ENCODE data around the gene OSBPL2.

The OSBPL2 gene

DNA sequence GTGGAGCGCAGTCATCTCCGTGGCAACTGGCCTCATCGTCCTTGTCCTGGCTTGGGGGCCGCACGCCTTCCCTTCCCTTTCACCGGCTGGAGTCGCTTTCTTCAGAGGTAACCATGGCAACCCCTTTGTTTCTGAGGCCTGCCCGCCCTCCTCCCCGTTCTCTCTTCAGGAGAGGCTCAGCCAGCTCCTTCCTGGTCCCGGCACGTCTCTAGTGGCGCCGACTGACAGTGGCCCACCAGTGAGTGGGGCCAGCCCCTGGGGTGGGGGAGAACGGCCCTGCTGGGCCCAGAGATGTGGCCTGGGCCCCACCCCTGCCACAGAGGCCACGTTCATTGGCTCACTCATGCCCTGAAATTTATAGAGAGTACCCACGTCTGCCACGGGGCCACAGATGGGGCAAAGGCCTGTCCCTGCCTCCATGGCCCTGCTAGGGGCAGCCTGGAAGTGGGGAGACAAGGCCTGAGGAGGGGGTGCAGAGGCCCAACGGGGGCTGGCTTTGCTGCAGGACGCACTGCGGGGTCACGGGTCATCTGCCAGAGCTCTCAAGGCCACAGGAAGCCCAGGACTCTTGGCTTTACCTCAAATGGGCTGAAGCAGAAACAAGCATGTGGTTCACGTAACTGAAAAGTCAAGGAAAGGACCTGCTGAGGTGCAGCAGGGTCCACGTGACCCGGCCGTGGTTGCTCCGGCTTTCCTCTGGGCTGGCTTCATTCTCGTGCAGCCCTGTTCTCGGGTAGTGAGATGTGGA, 1.4 kb upstream of the OSBPL2 start:
- DNase-seq = no peak

GRCh38 chr20:62237514-62237800, 864 bp upstream of the OSBPL2 start:
- DNase-seq = no peak

DNA sequence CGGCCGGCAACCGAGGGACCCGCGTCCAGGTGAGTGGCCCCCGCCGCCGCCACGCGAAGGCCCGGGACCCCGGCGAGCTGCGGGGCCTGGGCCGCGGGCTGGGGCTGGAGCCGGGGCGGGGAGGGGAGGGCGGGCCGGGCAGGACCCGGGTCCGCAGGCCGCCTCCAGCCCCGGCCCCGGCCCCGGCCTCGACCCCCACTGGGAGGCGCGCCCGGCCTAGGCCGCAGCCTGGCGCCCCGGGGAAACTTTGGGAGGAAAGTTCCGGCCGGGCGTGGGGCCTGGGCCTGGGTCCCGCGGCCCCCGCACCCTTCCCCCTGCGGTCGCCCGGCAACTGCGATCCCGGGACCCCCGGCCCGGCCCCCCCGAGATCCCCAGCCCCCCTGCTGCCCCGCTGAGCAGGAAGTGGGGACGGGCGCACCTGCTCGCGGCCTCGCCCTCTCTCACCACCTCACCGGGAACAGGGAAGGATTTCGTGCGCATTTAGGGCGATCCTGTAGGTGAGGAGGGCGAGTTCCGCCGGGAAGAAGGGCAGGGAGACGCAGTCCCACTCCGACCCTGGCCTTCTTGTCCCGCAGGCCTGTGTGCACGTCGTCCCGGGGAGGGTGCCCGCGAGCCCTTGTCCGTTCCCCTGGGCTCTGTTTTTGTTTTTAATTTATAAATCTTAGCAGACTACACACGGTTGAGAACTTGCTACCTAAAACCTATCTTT, 402 bp downstream of the OSBPL2 start:
- DNase-seq = no peak

DNA sequence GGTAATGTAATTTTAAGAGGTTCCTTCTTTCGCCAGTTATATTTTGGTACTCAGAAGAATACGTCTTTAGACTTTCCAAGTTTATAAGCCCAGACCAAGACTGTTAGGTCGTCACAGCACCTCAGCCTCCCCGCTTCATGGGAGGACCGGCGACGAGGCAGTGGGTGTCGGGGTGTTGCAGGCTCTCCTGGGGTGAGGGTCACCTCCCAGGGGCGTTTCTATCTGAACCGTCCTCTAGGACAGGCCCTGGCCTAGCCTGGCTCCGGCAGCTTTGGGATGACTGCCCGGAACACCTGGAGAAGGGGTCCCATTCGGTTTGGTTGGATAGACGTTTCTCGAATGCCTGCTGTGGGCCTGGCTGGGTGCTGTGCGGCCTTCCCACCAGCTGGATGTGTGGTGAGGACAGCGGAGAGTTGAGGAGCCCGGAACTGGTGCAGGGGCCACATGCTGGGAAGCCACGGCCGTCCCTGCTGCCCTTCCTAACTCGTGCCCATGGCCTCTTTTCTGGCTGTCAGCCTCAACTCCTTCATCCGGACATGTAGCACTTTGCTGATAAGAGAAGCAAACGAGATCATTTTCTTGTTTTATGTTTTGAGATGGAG, 1.1 kb downstream of the OSBPL2 start:
- no peak for DNase-seq

- no peak for DNase-seq
Observed at GRCh38 chr20:62240020-62240685, 1.8 kb downstream of the OSBPL2 start.

- no peak for DNase-seq
Observed at GRCh38 chr20:62241506-62241905, 3.2 kb downstream of the OSBPL2 start.

DNA sequence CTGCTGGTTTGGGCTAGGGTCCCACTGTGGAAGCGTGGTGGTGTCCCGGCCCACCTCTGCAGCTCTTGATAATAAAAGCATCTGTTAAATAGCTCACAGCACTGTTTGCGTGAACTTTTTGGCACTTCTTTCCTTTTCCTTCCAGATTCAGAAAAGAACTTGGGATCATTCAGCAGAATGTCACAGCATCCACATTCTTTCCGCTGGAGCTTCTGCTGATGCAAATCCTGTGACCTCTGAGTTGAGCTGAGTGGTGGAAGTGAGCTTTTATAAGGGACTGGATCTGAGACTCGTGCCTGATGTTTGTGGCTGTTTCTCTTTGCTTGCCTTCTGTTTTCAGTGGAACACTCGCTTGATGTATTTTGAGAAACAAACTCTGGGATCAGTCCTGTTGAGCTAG, 3.9 kb downstream of the OSBPL2 start:
- DNase-seq = no peak

- DNase-seq = no peak
Observed at GRCh38 chr20:62243106-62243505, 4.8 kb downstream of the OSBPL2 start.

DNA sequence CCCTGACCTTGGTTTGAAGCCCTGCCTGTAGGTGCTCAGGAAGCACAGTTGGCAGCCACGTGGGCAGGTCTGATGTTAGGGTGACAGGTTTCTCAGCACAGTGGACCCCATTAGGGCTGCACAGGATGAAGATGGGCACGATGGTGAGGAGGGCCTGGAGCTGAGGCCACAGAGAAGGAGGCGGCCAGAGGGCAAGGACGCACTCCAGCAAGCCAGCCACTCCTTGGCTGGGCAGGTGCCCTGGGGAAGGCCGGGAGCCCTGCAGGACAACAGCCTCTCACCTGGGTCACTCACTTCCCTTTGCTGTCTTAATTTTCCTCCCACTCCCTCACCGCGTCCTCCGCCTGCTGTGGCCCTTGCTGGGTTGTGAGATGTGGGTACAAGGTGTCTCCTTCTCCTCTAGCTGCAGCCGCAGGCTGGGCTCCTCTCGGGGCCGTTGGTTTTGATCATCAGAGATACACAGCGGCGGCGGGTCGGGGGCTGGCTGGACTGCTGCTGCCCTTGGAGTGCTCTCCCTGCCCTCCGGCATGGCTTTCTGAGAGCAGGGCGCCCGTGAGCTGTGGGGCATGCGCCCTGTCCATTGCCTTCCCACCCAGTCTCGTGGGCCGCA, 5.7 kb downstream of the OSBPL2 start:
- DNase-seq = no peak

DNA sequence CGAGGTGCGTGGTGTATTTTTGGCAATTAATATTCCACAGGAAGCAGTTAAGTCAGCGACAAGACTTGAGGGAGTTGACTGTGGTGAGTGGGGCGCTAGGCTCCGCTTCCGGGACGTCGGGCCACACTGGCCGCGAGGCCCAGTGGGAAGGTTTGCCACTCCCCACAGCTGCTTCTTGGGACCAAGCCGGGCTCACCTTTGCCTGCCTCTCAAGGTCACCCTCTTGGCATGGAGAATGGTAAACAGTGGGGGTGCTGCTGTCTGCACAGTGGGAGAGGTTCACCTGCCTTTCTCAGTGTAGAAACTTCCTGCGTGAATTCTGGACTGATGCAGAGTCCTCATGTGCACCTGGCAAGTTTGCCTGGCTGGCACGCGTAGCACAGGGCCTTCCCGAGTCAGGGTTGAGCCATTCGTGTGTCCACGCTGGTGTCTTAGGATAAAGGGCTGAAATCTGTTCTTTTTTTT, 6.4 kb downstream of the OSBPL2 start:
- DNase-seq = no peak

GRCh38 chr20:62245911-62246280, 7.6 kb downstream of the OSBPL2 start:
- DNase-seq = no peak

- no peak for DNase-seq
Observed at GRCh38 chr20:62246431-62246830, 8.1 kb downstream of the OSBPL2 start.

- no peak for DNase-seq
Observed at GRCh38 chr20:62246872-62247652, 8.7 kb downstream of the OSBPL2 start.

DNA sequence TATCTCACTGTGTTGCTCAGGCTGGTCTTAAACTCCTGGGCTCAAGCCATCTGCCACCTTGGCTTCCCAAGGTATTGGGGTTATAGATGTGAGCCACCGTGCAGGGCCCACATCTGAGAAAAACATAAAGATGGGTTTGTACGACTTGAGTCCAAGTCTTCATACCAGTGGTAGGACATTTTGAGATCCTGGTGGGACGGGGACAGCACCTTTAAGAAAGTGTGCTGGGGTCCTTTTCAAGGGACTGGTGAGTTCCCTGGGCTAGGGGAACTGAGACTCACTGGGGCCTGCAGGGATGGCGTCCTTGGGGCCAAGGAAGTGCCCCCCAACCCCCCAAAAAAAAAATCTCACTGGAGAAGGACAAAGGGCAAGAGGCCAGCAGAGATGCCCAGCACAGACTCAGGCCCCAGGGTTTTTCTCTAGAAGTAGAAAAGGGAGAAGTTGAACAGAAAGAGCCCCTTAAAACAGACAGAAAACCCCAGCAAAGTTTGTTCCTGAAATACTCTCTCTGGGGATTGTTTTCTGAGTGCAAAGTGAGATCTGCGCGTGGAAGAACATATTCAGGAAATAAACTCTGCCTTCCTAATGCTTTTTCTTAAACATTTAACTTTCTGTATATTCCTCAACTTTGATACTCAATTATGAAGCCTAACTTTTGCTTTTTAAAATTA, 10.7 kb downstream of the OSBPL2 start:
- DNase-seq = no peak

DNA sequence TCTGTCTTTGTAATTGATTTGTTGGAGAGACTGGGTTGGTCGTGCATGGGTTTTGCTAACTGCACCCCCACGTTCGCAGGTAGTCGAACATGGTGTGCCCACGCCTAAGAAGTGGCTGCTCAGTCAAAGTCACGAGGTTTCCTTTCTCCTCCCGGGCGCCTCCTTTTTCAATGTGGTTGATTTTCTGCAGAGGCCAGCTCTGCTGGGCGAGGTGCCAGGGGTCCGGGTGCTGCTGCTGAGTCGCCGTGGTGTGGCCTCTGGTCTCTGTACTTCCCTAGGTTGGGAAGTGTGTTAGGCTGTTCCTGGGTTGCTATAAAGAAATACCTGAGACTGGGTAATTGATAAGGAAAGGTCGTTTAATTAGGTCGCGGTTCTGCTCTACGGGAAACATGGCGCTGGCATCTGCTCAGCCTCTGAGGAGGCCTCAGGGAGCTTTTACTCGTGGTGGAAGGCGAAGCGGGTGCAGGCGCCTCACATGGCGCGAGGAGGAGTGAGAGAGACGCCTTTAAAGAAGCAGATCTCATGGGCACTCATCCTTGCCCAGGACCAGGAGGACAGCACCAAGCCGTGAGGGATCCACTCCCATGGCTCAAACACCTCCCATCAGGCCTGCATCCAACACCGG, 14.1 kb downstream of the OSBPL2 start:
- DNase-seq = no peak

- DNase-seq = no peak
Observed at GRCh38 chr20:62253398-62253797, 15.1 kb downstream of the OSBPL2 start.

DNA sequence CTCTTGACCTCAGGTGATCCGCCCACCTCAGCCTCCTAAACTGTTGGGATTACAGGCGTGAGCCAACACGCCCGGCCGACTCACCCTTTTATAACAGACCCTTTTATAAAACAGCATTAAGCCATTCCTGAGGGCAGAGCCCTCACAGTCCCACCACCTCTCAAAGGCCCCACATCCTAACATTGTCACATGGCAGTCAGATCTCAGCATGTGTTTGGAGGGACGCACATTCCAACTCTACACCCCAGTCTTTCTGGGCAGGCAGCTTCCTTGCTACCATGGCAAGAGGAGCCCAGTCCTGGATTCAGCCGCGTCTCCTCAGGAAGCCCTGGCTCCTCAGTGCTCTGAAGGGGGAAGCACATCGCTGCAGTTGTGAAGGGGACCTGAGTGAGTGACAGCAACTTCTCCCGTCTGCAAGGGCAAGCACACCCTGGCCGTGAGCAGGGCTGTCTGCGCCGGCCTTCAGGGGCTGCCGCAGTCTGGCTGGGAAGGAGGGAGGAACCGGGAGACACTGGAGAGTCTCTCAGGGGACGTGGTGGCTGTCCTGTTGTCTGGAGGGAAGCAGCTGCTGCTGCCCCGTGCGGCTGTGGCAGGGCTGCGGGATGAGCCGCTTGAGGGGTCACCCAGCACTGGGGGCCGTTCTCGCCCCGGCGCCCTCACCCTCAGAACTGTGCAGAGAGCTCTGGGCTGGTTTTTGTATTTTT, 15.9 kb downstream of the OSBPL2 start:
- DNase-seq = no peak

GRCh38 chr20:62255976-62256375, 17.7 kb downstream of the OSBPL2 start:
- no peak for DNase-seq

- no peak for DNase-seq
Observed at GRCh38 chr20:62258499-62259293, 20.4 kb downstream of the OSBPL2 start.

- DNase-seq = no peak
Observed at GRCh38 chr20:62259294-62259565, 20.9 kb downstream of the OSBPL2 start.
